Measurements from ENCODE around the gene RNF227. TPM values are rescaled to one million over a fixed set of nuclear protein-coding genes. Genes with fewer than 3 reads are reported as not detected.
A peak's percentile ranks its signal among the peaks of the same experiment; 100 is the strongest.

RNF227 gene
- total and polyA plus RNA-seq, 2 of the 13 experiments (the other 11 are each of a cell fraction or from before 2014, with no cell fraction given), result 0.20 to 0.79 TPM

- TF ChIP-seq, protein P1, sequence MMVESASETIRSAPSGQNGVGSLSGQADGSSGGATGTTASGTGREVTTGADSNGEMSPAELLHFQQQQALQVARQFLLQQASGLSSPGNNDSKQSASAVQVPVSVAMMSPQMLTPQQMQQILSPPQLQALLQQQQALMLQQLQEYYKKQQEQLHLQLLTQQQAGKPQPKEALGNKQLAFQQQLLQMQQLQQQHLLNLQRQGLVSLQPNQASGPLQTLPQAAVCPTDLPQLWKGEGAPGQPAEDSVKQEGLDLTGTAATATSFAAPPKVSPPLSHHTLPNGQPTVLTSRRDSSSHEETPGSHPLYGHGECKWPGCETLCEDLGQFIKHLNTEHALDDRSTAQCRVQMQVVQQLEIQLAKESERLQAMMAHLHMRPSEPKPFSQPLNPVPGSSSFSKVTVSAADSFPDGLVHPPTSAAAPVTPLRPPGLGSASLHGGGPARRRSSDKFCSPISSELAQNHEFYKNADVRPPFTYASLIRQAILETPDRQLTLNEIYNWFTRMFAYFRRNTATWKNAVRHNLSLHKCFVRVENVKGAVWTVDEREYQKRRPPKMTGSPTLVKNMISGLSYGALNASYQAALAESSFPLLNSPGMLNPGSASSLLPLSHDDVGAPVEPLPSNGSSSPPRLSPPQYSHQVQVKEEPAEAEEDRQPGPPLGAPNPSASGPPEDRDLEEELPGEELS (CRISPR knock-in tag; IDR thresholded peaks at IDR 0.05), result no peak
- TF ChIP-seq ZNF619 (CRISPR knock-in tag; IDR thresholded peaks at IDR 0.05) (no peak), ZFP36 (IDR thresholded peaks at IDR 0.05; ENCODE audit: borderline replicate concordance, low read depth, low read length, partially characterized antibody) (no peak), U2AF1 (optimal IDR thresholded peaks at IDR 0.05; ENCODE audit: low read depth, low read length) (no peak), ZNF782 (CRISPR knock-in tag; IDR thresholded peaks at IDR 0.05; ENCODE audit: borderline replicate concordance) (no peak; the same call in 1 of the 2 replicates), CENPX (CRISPR knock-in tag; IDR thresholded peaks at IDR 0.05) (no peak), ZNF567 (CRISPR knock-in tag; IDR thresholded peaks at IDR 0.05; ENCODE audit: borderline replicate concordance) (no peak), IKZF1 (IDR thresholded peaks at IDR 0.05) (no peak), POGZ (CRISPR knock-in tag; IDR thresholded peaks at IDR 0.05) (peak; percentile 34; the same call in 1 of the 2 replicates), MXI1 (IDR thresholded peaks at IDR 0.05; ENCODE audit: borderline replicate concordance, low read depth, low read length) (no peak), JUN (CRISPR knock-in tag; IDR thresholded peaks at IDR 0.05) (0 out of 2 replicates have a peak, but pooled peaks have one; percentile 21), ZNF280B (CRISPR knock-in tag; IDR thresholded peaks at IDR 0.05; ENCODE audit: borderline replicate concordance) (0 out of 2 replicates have a peak, but pooled peaks have one; percentile 31), RFX3 (CRISPR knock-in tag; IDR thresholded peaks at IDR 0.05) (peak; percentile 70), ZFP62 (CRISPR knock-in tag; IDR thresholded peaks at IDR 0.05) (no peak), GATAD1 (CRISPR knock-in tag; IDR thresholded peaks at IDR 0.05) (no peak), TCF7L2 (IDR thresholded peaks at IDR 0.05; ENCODE audit: low read depth, low read length) (no peak), BRD4 (CRISPR knock-in tag; IDR thresholded peaks at IDR 0.05) (no peak; the same call in 1 of the 2 replicates), ZNF260 (CRISPR knock-in tag; IDR thresholded peaks at IDR 0.05; ENCODE audit: borderline replicate concordance, low read depth) (no peak), RBM22 (optimal IDR thresholded peaks at IDR 0.05; ENCODE audit: low read length) (no peak)
- TF ChIP-seq, protein P2, sequence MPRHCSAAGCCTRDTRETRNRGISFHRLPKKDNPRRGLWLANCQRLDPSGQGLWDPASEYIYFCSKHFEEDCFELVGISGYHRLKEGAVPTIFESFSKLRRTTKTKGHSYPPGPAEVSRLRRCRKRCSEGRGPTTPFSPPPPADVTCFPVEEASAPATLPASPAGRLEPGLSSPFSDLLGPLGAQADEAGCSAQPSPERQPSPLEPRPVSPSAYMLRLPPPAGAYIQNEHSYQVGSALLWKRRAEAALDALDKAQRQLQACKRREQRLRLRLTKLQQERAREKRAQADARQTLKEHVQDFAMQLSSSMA (CRISPR knock-in tag; IDR thresholded peaks at IDR 0.05), result peak; percentile 57; the same call in 1 of the 2 replicates
- TF ChIP-seq, protein P3, sequence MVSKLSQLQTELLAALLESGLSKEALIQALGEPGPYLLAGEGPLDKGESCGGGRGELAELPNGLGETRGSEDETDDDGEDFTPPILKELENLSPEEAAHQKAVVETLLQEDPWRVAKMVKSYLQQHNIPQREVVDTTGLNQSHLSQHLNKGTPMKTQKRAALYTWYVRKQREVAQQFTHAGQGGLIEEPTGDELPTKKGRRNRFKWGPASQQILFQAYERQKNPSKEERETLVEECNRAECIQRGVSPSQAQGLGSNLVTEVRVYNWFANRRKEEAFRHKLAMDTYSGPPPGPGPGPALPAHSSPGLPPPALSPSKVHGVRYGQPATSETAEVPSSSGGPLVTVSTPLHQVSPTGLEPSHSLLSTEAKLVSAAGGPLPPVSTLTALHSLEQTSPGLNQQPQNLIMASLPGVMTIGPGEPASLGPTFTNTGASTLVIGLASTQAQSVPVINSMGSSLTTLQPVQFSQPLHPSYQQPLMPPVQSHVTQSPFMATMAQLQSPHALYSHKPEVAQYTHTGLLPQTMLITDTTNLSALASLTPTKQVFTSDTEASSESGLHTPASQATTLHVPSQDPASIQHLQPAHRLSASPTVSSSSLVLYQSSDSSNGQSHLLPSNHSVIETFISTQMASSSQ (IDR thresholded peaks at IDR 0.05; ENCODE audit: low read depth), result no peak
- TF ChIP-seq, protein P3 (CRISPR knock-in tag; IDR thresholded peaks at IDR 0.05; ENCODE audit: borderline replicate concordance), result no peak
Observed at GRCh38 chr17:7915611-7916384, at the start of gene RNF227 (continued).
